ENCODE measurements around the gene GPR179. TPM values are rescaled to one million over a fixed set of nuclear protein-coding genes. Genes with fewer than 3 reads are reported as not detected.

Gene GPR179, protein sequence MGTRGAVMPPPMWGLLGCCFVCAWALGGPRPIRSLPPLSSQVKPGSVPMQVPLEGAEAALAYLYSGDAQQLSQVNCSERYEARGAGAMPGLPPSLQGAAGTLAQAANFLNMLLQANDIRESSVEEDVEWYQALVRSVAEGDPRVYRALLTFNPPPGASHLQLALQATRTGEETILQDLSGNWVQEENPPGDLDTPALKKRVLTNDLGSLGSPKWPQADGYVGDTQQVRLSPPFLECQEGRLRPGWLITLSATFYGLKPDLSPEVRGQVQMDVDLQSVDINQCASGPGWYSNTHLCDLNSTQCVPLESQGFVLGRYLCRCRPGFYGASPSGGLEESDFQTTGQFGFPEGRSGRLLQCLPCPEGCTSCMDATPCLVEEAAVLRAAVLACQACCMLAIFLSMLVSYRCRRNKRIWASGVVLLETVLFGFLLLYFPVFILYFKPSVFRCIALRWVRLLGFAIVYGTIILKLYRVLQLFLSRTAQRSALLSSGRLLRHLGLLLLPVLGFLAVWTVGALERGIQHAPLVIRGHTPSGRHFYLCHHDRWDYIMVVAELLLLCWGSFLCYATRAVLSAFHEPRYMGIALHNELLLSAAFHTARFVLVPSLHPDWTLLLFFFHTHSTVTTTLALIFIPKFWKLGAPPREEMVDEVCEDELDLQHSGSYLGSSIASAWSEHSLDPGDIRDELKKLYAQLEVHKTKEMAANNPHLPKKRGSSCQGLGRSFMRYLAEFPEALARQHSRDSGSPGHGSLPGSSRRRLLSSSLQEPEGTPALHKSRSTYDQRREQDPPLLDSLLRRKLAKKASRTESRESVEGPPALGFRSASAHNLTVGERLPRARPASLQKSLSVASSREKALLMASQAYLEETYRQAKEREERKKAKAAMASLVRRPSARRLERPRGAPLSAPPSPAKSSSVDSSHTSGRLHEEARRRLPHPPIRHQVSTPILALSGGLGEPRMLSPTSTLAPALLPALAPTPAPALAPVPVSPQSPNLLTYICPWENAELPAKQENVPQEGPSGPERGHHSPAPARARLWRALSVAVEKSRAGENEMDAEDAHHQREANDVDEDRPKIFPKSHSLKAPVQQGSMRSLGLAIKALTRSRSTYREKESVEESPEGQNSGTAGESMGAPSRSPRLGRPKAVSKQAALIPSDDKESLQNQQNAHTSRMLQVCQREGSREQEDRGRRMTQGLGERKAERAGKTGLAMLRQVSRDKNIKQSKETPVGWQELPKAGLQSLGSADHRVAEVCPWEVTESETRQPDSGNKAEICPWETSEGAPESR (N-terminal part only)
- not detected for polyA plus RNA-seq (2012; ENCODE audit: insufficient read depth, insufficient read length)

DNA sequence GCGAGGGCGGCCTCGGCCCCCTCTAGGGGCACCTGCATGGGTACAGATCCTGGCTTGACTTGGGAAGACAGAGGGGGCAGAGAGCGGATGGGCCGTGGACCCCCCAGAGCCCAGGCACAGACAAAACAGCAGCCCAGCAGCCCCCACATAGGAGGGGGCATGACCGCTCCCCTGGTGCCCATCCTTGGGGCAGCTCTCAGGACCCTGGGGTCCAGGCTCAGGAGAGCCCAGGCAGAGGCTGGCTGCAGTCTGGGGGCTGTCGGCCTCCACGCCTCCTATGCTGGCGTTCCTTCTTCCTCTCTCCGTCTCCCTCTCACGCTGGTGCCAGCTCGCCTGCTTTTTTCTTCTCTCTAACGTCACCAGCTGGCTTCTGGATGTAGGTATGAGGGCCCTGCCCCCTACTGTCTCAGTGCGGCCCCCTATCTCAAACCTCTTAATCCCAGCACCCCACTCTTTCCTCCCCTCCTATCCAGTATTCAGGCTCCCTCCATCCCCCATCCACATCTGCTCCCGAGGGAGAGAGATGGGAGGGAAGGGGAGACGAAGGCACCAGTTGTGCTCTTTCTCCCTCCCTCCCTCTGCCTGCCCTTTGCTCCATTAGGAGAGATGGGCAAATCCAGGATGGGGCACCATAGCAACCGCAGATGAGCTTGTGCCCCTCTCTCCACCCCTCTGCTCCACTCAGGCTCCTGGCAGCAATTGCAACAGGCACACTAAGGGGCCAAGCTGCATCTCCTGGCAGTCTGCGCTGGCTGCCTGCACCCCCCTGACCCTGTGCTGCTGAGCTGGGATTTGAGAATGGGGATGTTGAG, at the start of gene GPR179:
TSS of gene GPR179 (minus strand) at position 349 of the 812 bp plus-strand sequence. CDS start at position 182, 167 bp downstream.
- no peak within 1 kb of the TSS for H3K4me3 ChIP-seq (ENCODE audit: low read length)
- DNase-seq (ENCODE audit: low read depth, low spot score): no peak

DNA sequence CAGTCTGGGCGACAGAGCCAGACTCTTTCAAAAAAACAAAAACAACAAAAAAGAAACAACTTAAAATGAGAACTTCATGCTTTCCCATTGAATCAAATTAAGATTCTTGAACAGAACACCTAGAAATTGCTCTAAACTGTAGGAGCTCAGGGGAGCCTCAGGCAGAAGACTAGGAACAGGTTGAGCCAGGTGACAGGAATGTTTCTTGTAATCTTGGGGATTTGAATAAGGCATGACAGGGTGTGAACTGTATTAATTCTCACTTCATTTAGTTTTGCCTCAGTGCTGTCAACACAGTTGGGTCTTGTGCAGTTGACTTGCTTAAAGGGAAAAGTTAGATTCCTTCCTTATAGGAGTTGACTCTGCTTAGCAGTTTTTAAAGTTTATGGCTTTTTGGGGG, 35.7 kb upstream of the GPR179 start:
- no peak overlapping the region for H3K4me3 ChIP-seq (ENCODE audit: low read length)
- DNase-seq (ENCODE audit: low read depth, low spot score): no peak

DNA sequence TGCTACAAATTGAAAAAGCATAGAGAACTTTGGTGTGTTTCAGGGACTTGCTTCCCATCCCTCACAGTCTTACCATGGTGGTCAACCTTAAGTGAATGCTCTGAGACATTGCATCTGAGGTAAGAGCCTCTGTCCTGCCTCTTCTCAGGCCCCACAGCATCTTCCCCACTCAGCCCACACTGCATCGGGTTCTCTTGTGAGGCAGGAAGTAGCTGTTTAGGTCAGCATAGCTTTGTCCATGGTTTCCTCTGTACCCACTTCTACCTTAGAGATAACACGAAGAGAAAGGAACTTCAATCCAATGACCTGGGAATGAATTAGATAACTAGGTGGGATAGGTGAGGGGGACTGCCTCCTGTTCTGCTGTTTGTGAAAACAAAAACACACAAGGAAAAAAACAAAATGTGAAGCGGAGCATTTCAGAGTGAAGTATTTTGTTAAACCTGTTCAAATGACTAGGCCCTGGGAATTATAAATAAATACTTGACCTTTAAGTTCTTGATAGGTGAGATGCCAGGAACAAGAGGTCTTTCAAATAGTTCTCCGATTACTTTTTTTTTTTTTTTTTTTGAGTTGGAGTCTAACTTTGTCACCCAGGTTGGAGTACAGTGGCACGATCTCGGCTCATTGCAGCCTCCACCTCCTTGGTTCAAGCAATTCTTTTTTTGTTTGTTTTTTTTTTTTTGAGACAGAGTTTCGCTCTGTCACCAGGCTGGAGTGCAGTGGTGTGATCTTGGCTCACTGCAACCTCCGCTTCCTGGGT, 25.5 kb upstream of the GPR179 start:
- no peak overlapping the region for H3K4me3 ChIP-seq (ENCODE audit: low read length)
- DNase-seq (ENCODE audit: low read depth, low spot score): no peak

DNA sequence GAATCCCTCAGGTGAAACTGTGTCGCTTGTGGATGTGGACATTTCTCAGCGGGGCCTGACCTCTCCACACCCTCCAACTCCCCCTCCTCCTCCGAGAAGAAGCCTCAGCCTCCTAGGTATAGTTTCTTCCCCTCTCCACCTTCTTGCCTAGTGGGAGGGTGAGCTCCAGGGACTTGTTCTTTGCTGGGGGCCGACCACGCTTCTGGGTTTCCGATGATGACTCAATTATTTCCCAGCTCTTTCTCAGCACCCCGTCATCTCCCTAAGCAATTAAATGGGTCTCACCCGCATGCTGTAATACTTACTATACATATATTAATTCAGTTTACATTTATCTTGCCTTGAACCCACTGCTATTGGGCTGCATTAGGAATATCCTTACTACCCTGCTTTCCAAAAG, 21.0 kb upstream of the GPR179 start:
- DNase-seq (ENCODE audit: low read depth, low spot score): no peak
- H3K4me3 ChIP-seq (ENCODE audit: low read length): no peak overlapping the region

DNA sequence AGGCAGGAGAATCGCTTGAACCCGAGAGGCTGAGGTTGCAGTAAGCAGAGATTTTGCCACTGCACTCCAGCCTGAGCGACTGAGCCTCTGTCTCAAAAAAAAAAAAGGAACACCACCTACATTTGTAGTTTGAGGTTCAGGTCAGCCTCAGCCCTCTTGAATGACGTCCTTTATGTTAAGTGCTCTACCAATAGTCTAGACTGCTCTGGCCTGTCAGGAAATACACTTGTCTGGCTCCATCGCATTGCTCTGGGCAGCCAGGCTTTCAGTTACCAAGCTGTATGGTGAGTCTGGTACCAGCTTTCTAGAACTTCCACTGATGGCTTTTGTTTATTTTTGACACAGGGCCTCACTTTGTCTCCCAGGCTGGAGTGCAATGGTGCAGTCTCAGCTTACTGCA, 19.3 kb upstream of the GPR179 start:
- no peak for DNase-seq (ENCODE audit: low read depth, low spot score)
- H3K4me3 ChIP-seq (ENCODE audit: low read length): no peak overlapping the region

DNA sequence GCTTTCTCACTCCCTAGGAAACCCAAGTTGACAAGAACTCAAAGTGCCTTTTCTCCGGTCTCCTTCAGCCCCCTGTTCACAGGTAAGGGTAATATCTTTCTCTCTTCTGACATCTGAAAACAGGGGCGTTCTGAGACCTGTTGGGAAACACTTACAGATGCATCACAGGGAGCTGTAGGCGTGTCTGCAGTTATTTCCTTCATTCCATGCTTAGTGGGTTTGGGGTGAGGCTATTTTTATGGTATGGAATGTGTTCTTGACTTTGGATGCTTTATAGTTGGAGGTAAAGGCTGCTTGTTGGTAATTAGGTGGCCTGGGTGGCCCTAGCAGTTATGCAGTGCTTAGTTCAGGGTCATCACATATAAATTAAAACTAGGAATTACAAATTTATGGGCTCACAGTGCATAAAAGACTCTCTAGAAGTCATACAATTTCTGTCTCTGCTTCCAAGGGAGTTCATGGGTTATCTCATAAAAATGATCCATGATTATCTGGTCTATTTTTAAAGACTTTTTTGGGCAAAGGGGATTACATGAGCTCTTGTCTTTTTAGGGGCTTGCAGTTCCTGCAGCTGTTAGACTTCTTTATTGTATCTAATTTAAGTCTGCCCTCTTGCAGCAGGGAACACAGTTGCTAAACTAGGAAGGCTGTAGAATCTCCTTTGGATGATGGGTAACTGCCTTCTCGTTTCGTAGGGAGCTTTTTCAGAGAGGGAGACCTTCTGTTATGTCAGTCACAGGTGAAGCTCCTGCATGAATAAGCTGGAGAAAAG, 18.1 kb upstream of the GPR179 start:
- H3K4me3 ChIP-seq (ENCODE audit: low read length): no peak overlapping the region
- no peak for DNase-seq (ENCODE audit: low read depth, low spot score)

DNA sequence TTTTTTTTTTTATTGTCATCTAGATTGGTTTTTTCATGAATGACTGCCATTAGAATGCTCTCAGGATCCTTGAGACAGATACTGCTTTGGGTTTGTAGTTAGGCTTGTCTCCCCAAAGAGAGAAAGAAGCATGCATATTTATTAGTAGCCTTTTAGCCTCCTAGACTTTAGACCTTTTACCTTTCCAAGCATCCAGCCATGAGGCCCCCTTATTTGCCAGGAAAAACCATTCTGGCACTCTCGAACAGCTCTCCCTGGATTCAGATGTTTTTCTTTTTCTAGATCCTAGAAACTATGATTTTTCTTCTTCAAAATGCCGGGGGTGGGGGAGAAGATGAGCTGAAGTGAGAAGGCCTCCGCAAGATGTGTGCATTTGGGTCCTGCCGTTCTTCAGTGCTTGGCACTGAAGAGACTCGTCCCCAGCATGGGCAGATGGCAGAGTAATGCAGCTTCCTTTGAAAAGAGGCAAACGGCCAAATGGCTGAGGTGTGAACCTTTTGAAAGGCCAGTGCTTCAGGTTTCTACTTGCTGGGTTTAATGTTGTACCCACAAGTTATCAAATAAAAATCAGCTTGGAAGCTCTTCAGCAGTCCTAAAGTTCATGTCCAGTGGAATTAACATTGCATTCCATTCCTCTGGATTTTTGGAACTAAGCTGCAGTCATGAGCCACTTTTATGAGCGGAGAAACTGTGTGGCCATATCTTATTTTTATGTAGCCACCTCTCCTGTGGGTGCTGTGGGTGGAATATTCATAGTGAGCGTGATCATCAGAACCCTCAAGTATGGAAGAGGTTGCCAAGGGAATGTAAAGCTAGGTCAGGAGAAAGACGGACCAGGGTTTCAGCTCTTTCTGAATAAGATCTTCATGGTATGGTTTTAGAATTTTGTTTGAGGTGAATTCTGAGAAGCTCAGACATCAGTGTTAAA, 15.1 kb upstream of the GPR179 start:
- H3K4me3 ChIP-seq (ENCODE audit: low read length): no peak overlapping the region
- DNase-seq (ENCODE audit: low read depth, low spot score): no peak

DNA sequence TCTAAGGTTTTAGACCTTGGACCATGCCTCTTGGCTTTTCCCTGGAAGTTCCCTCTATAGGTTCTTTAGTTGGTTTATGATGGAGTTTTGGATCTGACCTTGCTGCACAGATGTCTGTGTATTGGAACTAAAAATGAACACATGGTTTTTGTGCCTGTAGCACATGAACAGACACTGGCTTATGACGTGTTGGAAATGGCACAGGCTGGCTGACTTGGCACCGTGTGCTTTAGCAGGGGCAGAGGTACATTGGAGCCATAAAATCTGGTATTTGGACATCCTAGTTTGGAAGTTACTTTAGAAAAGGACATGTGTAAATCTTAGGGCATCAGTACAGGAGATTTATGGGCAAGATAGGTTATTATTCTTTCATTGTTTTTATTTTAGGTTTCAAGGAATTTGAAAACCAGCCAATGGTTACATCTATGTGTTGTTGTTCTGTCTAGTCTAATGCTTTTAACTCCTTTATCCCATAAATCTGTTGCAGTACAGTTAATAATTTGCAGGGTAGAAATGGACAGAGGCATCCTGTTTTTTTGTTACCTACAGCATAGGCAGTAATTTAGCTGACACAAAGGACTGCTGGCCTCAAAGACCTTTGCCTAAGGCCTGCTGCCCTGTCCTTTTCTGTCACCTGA, 13.8 kb upstream of the GPR179 start:
- H3K4me3 ChIP-seq (ENCODE audit: low read length): no peak overlapping the region
- no peak for DNase-seq (ENCODE audit: low read depth, low spot score)

DNA sequence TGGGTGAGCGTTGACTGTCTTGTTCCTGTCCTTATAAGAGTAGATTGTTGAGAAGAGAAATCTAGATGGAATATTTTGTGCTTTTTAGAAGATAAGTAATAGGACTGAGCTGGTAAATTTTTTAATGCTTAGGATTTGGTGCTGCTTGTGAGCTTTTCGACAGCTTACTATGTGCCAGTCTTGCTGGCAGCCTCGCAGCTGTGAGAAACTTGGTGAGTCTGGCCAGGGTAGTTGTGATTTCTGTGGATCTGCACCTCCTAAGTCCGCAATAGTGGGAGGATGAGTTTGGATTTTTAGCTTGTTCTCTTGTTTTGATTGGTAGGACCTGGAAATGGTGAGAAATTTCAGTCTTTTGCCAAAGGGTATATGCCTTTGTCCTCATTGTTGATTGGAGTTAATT, 11.5 kb upstream of the GPR179 start:
- H3K4me3 ChIP-seq (ENCODE audit: low read length): no peak overlapping the region
- DNase-seq (ENCODE audit: low read depth, low spot score): no peak

DNA sequence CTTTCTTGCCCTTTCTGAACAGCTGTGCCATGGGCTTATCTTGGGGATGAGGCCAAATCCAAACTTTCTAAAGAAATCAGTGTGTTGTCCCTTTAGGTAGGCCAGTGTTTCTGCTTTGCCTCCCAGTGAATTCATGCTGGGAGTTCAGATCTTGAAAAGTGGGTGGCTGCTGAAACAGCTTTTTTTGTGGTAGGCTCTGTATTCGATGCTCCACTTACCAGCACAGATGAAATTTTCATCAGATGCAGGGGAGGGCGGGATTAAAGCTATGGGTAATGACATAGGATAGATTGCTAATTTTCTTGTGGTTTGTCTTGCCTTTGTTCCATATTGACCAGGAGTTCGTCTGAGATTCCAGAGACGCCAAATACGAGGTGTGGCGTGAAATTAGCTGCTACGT, 10.7 kb upstream of the GPR179 start:
- H3K4me3 ChIP-seq (ENCODE audit: low read length): no peak overlapping the region
- no peak for DNase-seq (ENCODE audit: low read depth, low spot score)

DNA sequence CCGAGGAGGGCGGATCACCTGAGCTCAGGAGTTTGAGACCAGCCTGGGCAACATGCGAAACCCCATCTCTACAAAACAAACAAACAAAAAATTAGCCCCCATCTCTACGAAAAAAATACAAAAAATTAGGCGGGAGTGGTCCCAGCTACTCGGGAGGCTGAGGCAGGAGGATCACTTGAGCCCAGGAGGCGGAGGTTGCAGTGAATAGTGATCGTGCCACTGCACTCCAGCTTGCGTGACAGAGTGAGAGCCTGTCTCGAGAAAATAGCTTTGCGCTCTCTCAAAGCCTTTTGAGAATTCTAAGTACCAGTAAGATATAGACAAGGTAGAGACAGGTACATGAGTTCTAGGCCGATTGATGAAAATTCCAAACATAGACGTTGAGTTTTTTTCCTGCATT, 9.9 kb upstream of the GPR179 start:
- H3K4me3 ChIP-seq (ENCODE audit: low read length): peak overlapping the region; percentile 18

DNA sequence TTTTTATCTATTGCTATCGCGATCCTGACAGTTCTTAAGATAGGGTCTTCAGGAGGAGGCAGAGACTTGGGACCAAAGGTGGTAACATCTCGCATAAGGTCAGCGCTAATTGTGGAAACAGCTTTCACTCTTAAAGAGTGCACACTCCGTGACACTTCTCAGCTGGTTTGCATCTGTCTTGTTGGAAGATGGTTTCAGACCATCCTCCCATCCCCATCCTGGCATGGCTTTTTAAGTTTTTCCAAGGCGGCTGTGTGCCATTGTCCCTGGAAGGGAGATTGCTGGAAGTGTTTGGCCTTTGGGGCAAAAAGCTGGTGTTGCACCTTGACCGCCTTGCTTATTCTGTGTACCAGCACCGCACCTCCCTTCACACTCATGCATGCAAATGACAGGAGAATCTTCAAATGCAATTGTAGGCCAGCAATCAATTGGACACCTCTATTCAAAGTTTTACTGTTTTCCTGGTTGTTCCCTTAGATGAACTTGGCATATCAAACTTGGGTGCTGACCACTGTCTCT, 9.4 kb upstream of the GPR179 start:
- no peak for DNase-seq (ENCODE audit: low read depth, low spot score)
- peak overlapping the region; percentile 56 for H3K4me3 ChIP-seq (ENCODE audit: low read length)

More for the DNA sequence above, 9.9 kb upstream of the GPR179 start:
- no peak for DNase-seq (ENCODE audit: low read depth, low spot score)

DNA sequence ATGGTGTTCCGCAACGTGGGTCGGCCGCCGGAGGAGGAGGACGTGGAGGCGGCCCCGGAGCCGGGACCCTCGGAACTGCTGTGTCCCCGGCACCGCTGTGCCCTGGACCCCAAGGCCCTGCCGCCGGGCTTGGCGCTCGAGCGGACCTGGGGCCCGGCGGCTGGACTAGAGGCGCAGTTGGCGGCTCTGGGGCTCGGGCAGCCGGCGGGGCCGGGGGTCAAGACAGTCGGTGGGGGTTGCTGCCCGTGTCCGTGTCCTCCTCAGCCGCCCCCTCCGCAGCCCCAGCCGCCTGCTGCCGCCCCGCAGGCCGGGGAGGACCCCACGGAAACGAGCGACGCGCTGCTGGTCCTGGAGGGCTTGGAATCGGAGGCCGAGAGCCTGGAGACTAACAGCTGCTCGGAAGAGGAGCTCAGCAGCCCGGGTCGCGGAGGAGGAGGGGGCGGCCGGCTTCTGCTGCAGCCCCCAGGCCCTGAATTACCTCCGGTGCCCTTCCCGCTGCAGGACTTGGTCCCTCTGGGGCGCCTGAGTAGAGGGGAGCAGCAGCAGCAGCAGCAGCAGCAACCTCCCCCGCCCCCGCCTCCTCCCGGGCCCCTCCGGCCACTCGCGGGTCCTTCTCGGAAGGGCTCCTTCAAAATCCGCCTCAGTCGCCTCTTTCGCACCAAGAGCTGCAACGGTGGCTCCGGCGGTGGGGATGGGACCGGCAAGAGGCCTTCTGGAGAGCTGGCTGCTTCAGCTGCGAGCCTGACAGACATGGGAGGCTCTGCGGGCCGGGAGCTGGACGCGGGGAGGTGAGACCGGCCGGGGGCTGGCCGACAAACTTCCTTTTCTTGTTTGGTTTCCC, 8.7 kb upstream of the GPR179 start:
- no peak for DNase-seq (ENCODE audit: low read depth, low spot score)

DNA sequence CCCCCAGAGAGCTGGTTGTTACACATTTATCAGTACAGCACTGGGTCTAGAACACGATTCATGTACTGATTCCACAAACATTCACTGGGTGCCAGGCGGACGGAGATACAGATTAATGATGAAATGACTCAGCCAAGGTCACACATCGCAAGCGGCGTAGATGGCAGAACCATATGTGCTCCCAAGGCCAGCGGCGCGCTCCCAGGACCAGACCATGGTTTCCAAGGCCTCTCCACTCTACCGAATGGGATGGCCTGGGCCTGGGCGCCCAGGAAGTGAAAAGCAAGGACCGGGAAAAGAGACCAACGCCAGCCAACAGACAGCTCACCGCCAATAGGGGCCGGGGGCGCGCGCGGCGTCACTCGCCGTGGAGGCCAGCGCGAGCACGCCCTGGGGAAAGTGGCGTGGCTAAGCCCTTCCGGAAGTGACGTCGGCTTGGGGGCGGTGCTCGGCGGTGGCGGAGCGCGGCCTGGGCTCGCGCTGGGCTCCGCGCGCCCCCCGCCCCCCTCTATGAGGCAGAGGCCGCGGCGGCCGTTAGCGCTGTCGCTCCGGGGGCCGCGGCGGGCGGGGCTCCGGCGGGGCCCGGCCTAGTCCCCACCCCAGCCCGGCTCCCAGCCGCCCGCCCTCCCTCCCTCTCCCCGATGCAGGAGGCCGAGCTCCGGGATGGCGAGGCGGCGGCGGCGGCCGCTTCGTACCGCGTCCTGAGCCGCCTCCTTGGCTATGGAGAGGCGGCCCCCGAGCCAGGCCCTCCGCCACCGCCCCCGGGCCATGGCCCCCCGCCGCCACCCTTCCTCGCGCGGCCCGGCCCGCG, 7.9 kb upstream of the GPR179 start, which contains the start of gene SOCS7:
TSS of gene SOCS7 (plus strand) at position 433 of the 811 bp plus-strand sequence. CDS start at position 642, 209 bp downstream.
- H3K4me3 ChIP-seq (ENCODE audit: low read length): peak within 1 kb of the TSS; percentile 62
- DNase-seq (ENCODE audit: low read depth, low spot score): peak; percentile 81

More for the DNA sequence above, 8.7 kb upstream of the GPR179 start:
- peak overlapping the region; percentile 56 for H3K4me3 ChIP-seq (ENCODE audit: low read length)
